Hematopoietic multipotent progenitor cell treated with erythropoietin and hydrocortisone succinate and interleukin-3 and kit ligand, for 15 days (in vitro differentiated cells): ENCODE results near the gene NHERF2.
"Not testable (repeated sequence)": the region's sequence is repeated elsewhere in the genome, so short reads cannot be mapped to it uniquely, and the experiment has no call there.

Experiments
- DNase-seq: peaks from one replicate; pipeline ENCODE4 v3.0.0-alpha.2; 2015; ENCODE audit warnings: low spot score

Gene NHERF2

DNA sequence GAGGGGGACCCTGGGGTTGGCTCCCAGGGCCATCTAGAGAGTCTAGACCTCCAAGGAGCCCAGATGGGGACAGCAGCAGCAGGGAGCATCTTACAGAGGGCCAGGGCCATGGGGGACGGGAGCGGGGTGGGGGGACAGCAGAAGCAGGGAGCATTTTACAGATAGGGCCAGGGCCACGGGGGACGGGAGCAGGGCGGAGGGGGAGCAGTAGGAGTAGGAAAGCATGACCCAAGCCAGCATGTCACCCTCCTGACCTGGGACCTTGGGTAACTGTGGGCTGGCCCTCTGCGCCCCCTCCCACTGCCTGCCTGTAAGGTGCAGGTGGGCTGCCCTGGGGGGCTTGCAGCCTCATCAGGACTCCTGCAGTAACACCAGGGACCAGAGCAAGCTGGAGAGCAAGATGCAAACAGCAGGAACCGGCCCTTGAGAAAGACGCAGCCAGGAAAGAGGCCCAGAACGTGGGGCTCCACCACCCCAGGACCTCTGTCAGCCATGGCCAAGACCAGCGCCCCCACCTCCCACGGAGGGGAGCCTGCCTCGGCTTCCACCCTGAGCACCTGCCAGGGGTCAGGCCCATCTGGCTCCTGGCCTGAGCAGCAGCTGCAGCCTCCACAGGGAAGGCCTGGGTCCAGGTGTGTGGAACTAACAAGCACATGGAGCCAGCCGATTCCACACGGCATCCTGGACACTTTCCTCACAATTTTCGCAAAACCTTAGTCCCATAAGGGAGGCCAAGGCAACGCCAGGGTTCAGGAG lies 19.4 kb upstream of the NHERF2 start:
- no peak for DNase-seq

- DNase-seq = no peak
Measured at GRCh38 chr16:2008009-2008526, 18.6 kb upstream of the NHERF2 start.

GRCh38 chr16:2008631-2009163 lies 18.0 kb upstream of the NHERF2 start:
- DNase-seq = no peak

- no peak for DNase-seq
Measured at GRCh38 chr16:2009164-2009711, 17.5 kb upstream of the NHERF2 start.

- peak; percentile 89 for DNase-seq
Measured at GRCh38 chr16:2009791-2010510, 16.8 kb upstream of the NHERF2 start, which contains the start of gene ZNF598. Gene ZNF598, minus strand, starts transcription at chr16:2009821.

DNA sequence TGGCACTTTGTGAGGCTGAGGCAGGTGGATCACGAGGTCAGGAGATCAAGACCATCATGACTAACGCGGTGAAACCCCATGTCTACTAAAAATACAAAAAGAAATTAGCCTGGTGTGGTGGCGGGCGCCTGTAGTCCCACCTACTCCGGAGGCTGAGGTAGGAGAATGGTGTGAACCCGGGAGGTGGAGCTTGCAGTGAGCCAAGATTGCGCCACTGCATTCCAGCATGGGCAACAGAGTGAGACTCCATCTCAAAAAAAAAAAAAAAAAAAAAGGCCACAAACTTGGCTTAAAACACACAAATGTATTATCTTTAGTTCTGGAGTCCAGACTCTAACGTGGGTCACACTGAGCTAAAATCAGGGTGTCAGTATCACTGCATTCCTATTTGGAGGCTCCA lies 15.0 kb upstream of the NHERF2 start:
- DNase-seq = not testable (repeated sequence)

DNA sequence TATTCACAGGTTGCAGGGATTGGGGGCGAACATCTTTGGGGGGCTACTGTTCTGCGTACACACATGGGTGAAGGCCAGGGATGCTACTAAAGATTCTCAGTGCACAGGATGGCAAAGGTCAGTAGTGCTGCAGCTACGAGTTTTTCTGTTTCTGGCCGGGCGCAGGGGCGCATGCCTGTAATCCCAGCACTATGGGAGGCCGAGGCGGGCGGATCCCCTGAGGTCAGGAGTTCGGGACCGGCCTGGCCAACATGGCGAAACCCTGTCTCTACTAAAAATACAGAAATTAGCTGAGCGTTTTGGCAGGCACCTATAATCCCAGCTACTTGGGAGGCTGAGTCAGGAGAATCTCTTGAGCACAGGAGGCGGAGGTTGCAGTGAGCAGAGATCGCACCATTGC lies 13.2 kb upstream of the NHERF2 start:
- no peak for DNase-seq

DNA sequence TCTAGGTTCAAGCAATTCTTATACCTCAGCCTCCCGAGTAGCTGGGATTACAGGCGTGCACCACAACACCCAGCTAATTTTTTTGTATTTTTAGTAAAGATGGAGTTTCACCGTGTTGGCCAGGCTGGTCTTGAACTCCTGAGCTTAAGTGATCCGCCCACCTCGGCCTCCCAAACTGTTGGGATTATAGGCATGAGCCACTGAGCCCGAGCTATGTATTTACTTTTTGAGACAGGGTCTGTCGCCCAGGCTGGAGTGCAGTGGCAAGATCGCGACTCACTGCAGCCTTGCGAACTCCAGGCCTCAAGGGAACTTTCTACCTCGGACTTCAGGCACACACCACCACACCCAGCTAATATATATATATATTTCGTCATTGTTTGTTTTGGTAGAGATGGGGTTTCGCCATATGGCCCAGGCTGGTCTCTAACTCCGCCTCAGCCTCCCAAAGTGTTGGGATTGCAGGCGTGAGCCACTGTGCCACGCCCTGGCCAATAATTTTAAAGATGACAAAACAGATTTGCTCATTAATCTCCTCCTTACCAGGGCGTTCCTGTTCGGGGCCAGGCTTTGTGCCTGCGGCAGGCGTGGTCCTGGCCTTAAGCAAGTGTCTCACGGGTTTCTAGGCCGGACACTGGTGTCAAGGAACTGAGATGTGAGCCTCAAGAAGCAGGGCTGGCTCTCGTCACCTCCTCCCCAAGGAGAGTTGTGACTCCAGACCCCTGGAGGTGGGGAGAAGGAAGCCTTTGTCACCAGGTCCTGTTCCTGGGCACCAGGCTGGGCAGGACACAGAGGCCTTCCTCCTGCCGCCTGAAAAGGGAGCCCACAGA lies 11.4 kb upstream of the NHERF2 start:
- no peak for DNase-seq

GRCh38 chr16:2015947-2016208 lies 10.8 kb upstream of the NHERF2 start:
- DNase-seq = no peak

DNA sequence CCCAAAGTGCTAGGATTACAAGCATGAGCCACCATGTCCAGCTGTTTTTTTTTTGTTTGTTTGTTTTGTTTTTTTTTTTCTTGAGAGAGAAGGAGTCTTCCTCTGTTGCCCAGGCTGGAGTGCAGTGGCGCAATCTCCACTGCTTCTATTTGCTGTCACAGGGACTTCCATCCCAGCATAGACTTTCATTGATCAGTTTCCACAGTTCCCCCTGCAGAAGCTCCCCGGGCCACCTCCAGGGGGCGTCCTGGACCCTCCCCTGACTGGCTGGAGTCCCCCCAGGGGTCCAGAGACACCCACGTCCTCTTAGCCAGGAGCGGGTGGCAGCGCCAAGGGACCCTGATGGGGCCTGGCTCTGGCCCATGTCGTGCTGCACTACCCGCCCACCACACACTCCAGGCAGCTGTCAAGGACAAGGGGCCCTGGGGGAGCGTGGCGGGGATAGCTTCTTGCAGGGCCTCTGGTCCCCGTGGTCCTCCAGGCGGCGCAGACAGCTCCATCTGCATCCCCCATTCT lies 10.2 kb upstream of the NHERF2 start:
- no peak for DNase-seq

- no peak for DNase-seq
Measured at GRCh38 chr16:2019518-2019920, 7.2 kb upstream of the NHERF2 start, which contains the start of gene NPW. Gene NPW, plus strand, starts transcription at chr16:2019785.

DNA sequence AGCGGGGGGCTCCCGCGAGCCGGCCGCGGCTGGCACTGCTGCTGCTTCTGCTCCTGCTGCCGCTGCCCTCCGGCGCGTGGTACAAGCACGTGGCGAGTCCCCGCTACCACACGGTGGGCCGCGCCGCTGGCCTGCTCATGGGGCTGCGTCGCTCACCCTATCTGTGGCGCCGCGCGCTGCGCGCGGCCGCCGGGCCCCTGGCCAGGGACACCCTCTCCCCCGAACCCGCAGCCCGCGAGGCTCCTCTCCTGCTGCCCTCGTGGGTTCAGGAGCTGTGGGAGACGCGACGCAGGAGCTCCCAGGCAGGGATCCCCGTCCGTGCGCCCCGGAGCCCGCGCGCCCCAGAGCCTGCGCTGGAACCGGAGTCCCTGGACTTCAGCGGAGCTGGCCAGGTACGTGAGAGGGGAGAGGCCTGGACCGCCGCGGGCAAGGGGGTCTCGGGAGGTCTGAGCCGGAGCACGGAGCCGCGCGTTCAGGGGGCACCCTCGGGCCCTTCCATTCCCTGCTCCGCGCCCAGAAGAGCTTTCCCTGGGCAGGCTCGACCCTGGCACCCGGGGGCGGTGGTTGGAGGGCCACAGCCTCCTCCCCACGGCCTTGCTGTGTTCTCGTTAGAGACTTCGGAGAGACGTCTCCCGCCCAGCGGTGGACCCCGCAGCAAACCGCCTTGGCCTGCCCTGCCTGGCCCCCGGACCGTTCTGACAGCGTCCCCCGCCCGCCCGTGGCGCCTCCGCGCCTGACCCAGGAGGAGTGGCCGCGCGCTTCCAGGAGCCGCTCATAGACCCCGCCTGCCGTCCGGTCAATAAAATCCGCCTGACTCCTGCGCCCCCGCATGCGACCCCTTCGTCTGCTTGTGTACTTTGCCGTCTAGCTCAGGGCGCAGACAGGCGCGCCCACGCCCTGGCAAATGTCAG lies 6.5 kb upstream of the NHERF2 start:
- DNase-seq = no peak

- DNase-seq = no peak
Measured at GRCh38 chr16:2022723-2023091, 4.0 kb upstream of the NHERF2 start.

GRCh38 chr16:2023092-2024031 lies 3.3 kb upstream of the NHERF2 start:
- DNase-seq = peak; percentile 90

DNA sequence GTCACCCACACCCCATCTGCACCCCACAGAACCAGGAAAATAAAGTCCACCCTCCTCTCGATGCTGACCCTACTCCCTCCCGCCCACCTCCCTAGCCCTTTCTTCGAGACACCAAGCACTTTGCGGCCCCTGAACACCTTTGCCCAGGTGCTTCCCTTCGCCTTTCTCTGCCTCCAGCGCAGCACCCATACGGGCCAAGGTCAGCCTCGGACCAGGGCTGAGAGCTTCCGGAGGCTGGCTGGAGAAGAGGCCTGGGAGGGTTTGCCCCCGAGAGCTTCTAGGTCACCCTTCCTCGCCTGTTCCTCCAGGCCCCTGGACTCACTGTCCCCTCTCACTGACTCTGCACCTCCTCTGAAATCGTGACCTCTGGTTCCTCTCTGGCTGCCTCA lies 2.7 kb upstream of the NHERF2 start:
- no peak for DNase-seq

- no peak for DNase-seq
Measured at GRCh38 chr16:2025251-2025650, 1.5 kb upstream of the NHERF2 start.

GRCh38 chr16:2025878-2026460 lies 733 bp upstream of the NHERF2 start:
- no peak for DNase-seq

DNA sequence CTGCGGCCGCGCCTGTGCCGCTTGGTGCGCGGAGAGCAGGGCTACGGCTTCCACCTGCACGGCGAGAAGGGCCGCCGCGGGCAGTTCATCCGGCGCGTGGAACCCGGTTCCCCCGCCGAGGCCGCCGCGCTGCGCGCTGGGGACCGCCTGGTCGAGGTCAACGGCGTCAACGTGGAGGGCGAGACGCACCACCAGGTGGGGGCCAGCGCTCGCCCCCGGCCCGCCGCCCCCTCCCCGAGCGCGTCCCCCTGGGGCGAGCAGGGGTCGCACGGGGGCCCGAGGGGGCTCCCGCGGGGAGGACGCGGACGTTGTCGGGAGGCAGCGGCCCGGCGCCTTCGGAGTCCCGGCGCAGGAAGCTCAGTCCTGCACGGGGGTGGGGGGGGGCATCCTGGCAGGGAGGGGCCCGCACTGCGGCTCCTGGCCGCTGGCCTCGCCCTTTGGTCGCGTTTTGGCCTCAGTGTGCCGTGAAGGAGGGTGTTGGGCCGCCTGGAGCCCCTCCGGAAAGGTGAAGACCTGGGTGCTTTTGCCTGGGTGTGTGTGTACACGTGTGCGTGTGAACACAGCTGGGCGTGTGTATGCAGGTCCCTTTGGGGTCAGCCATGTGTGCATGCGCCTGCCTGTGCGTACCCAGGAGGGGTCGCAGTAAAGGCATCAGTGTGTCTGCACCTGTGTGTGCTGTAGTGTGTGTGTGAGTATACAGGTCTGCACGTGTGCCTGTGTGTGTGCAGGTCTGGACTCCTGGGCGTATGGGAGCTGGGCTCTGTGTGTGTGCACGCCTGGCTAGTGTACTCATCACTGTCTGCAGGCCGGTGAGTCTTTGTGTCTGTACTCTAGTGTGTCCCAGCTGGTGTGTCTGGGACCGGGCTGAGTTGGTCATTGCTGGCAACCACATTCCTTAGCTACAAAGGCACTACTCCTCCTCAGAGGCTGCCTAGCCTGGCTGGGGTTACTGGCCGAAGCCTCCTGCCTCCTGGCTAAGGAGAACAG lies 615 bp downstream of the NHERF2 start:
- no peak for DNase-seq
